ENCODE measurements around the gene TRIM9.

The TRIM9 gene

DNA sequence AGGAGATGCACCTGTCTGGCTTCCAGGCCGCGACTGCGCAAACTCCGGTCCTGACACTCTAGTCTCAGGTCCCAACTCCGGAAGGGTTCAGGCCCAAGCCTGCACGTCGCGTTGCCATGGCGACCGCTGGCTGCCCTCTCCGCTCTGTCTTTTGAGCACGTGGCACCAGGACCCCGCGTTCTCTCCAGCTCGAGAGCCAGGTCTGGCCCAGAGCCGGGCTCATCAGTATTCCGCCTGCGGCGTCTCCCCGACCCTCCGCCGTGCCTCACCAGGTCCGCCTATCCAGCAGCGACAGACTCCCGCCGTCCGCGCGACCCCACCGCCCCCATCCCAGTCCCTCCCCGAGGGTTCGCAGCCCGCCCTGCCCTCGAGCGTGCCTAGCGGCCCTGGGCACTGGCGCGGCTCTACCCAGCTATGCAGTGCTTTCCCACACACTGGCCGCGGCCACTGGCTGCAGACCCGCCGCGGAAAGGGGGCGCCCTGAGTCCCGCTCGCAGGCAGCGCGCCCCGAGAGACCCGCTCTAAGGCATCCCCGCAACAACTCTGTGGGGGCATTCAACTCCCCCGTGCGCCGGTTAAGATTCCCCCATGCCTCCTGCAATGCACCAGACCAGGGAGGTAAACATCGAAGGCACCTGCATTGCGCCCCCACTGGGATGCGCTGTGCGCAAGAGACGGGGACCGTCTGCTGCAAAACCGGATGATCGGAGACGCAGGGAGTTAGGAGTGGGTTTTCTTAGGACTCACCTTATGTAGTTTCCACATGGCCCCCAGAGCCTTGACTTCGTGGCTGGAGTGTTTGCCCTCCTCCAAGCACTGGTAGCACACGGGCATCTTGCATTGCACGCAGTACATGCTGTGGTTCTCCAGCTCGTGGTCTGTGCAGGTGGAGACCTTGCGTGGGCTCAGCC lies 1.3 kb downstream of the TRIM9 start:
- peak; percentile 91 for DNase-seq

DNA sequence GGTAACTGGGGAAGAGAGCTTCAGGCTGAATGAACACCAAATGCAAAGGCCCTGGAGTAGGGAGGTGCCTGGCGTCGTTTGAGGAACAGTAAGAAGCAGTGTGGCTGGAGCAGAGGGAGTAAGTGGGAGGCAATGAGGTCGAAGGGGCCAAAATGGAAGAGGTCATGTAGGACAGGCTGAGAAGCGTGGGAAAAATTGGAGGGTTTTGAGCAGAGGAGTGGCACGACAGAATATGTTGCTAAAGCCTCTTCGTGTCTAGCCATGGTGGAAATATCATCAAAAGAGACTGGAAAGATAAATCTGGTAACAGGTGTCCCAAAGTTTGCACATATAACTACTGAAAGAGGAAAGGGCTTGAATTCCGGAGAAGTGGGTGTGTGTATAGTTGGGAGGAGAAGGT lies 1.9 kb downstream of the TRIM9 start:
- no peak for DNase-seq

DNA sequence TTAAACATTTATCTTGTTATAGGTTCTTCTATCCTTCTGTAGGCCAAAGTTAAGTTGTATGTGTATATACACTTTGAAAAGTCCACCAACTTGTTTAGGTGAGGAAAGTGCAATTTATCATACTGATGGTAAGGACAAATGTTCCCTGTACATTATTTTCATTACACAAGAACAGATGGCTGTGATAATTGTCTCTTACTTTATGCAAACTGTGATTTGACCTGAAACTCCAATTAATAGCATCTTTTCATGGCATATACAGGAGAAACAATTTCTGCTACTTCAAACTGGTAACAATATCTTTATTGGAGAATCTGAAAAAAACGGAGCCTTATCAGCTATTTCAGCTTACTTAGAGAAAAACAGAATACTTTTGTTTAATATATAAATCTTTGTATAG lies 5.6 kb downstream of the TRIM9 start:
- no peak for DNase-seq

DNA sequence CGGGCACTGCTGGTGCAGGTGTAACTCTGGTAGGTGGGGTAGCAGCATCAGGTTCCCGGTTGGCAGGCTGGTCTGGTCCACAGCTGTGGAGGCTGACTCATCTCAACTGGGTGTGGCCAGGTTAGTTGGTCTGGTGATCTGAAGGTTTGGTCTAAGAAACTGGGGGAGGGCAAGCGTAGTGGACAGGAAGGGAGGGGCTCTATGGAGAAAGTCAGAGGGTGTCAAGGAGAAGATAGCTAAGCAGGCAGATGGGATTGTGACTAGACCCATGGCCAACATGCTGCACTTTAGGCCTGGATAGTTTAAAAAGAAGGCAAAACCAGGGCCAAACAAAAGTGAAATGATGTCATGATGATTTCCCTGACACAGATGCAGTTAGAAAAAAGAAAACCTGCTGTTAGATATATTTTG lies 7.9 kb downstream of the TRIM9 start:
- DNase-seq: no peak

DNA sequence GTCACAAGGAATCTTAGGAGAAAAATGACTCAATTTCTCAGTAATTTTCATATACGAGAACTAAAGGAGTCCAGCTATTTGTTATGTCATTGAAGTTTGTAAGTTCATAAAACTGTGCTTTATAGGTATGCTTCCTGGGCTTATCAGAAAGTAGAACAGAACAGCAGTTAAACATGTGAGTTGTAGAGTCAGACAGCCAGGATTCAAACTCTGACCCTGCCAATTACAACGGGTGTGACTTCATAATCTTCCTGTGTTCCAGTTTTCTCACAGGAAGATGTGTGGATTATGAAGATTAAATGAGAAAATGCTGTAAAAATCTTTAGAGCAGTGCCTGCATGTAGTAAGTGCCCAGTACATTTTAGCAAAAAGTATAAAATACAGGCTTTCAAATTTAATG lies 8.9 kb downstream of the TRIM9 start:
- no peak for DNase-seq

DNA sequence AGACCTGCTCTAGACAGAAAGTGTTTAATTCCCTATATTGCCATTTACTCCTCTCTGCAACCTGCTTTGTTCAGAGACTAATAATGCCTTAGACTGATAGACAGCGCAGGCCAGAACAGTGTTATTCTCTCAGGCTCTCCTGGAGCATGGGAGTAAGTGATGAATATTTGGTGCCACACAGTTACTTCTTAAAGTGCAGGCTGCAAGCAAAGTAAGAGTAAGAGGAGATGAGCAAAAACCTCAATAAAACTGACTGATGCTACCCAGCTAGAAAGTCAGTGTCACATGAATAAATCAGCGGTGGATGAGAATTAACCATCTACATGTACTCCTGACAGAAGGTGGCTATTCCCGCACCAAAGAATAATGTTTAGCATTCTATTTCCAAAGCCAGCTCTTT lies 9.9 kb downstream of the TRIM9 start:
- no peak for DNase-seq

DNA sequence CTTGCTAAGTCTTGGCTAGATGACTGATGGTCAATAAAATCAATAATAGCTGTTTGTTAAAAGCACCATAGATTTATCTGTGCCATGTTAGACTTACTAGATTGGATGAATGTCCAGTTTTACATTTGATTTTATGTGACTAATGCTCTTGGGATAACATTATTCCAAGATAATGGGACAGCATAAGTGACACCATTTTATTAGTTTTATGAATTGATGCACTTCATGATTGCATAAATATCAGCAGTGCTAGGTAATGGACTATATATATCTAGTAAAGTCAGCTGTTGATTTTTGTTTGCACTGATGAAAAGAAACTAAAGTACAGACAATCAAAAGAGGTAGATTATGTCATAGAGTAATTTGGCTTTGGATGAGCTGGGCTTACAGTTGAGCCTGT lies 10.4 kb downstream of the TRIM9 start:
- DNase-seq: no peak

DNA sequence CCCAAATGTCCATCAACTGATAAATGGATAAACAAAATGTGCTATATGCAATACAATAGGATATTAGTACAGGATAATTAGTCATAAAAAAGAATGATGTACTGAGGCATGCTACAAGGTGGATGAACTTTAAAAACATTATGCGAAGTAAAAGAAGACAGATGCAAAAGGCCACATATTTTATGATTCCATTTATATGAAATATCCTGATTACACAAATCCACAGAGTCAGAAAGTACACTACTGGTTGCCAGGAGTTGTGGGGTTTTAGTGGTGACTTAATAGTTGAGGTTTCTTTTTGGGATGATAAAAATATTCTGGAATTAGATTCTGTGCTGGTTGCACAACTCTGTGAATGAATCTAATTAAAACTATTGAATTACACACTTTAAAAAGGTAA lies 12.6 kb downstream of the TRIM9 start:
- DNase-seq: no peak

DNA sequence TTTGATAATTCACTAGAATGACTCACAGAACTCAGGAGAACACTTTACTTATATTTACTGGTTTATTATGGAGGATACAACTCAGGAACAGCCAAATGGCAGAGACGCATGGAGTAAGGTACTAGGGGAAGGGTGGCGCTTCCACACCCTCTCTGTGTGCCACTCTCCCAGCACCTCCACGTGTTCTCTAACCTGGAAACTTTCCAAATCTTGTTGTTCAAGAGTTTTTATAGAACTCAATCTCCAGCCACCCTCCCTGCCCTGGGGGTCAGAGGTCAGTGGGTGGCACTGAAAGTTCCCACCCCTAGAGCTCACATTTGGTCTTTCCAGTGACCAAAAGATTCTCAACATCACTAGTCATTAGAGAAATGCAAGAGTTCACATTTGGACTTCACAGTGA lies 13.2 kb downstream of the TRIM9 start:
- DNase-seq: no peak

DNA sequence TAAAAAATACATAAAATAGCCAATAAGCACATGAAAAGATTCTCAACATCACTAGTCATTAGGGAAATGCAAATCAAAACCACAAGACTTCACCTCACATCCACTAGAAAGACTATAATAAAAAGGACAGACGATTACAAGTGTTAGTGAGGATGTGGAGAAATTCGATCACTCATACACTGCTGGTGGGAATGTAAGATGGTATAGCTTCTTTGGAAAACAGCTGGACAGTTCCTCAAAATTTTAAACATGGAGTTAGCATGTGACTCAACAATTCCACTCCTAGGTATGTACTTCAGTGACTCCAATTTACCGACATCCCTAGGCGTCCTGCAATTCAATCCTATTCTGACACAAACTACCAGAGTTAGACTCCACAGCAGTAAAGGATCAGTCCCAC lies 13.7 kb downstream of the TRIM9 start:
- no peak for DNase-seq

DNA sequence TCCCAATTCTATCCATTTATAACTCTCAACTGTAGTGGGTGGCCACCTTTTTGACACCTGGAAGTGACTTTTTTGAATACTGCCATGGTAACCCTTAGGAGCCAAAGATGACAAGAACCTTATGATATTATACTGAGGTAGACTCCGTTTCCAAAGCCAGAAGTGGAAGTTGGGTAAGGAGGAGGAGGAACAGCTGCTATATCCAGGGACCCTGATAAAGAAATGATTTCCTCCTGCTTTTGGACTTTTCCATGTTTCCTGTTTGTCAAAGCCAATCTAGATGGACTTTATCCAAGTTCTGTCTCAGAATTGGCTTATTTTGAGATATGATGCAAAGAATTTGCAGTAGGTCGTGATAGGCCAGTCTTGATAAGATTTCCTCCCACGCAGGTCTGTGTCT lies 14.3 kb downstream of the TRIM9 start:
- no peak for DNase-seq

DNA sequence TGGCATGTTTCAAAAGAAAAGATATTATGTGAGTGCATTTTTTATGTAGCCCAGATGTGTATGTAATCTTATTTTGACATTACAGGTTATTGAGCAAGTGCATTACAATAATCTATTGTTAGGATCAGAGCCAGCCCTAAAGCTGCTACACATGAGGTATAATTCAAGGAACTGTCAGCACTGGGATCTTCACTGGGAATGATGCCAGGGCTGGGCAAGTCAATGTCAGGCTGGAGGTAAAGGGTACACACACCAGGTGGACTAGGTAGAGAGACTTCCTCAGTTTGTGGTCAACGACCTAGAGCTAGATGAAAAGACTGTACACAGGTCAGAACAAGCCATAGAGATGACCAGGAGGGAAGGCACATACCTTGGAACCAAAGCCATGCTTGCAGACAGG lies 15.4 kb downstream of the TRIM9 start:
- DNase-seq: no peak

DNA sequence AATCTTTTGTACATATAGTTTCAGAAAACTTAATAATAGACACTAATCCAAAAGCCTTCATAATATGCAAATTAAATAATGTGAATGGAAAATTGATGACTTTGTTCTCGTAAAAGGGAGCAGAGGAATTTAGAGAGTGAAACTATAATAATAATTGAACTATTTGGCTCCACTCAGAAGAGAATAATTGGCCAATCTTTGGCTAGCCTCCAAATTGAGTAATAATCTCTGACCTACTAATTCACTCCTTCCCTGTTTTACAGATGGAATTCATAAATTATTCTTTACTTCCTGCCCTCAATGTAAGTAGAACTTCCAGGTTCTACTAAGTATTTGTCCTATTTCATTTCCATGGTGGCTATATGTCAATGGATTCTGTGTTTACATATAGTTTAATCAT lies 15.8 kb downstream of the TRIM9 start:
- no peak for DNase-seq

DNA sequence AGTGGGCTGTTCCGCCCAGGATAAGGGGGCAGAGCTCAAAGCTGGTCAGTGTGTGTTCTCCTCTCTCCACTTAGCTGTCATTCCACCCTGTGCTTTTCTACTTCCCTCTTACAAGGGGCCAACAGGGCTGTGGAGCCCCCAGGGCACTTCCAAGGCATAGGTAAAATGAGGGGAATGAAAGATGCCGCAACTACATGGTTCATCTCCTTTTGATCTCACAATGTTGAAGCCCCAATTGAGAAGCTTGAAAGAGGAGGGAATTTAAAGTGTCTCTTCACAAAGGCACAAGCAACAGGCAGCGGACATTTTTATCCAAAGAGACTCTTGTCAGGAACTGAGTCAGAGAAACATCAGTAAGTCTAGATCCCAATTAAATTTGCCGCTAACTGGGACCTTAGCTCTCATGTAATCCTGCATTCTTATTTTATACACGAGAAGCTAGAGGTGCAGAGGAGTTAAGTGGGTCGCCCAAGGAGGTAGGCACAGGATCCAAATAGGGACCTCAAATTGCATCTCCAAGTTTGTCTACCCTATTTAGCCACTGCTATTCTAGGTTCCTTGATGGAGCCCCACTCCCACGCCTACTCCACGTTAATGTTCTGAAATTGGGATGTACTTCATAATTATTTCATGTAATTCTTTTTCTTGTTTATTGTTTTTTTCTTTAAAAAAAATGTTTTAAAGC lies 20.1 kb downstream of the TRIM9 start:
- no peak for DNase-seq

DNA sequence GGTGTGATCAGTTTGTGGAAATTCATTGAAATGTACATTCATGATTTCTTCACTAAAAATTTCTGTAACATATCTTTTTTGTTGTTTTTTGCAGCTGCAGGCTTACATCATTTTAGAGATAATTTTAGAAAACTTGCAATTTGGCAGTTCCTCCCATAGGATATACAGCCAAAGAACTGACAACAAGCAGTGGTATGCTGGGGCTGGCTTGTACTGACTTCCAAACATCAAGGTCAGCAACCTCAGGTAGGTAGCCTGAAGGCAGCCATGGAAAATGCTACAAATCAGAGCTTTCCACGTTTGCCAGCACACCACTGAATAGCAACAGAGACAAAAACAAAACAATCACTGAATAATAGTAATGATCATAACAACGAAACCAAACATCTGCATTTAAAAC lies 21.2 kb downstream of the TRIM9 start:
- DNase-seq: no peak

DNA sequence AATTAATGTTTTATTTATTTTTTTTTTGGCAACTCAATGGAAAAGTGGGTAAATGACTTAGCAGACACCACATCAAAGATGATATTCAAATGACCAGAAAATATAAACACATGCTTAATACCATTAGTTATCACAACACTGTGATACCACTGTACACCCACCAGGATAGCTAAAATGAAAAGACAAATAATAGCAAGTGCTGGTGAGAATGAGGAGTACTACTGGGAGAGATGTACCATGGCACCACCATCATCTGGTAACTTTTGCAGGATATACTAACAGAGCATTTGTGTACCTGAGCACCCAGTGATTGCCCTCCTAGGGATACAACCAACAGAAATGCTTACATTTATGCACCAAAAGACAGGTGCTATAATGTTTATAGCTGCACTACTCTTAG lies 21.9 kb downstream of the TRIM9 start:
- DNase-seq: no peak

DNA sequence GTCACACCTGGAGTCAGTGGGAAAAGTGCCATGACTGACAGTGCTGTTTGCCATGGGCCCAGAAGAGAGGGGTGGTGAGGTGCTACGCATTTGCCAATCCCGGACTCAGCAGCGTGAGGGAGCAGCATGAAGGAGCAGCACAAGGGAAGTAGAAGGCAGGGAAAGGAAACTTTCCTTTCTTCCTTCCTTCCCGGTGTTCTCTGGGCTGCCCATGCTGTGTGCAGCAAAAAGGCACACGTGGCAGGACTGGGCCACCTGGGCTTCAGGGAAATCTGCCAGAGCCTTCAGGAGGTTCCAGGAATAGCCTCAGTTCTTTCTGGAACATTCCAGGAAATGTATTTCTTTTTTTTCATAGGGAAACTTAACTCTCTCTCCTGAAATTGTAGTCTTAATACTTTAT lies 23.0 kb downstream of the TRIM9 start:
- no peak for DNase-seq

DNA sequence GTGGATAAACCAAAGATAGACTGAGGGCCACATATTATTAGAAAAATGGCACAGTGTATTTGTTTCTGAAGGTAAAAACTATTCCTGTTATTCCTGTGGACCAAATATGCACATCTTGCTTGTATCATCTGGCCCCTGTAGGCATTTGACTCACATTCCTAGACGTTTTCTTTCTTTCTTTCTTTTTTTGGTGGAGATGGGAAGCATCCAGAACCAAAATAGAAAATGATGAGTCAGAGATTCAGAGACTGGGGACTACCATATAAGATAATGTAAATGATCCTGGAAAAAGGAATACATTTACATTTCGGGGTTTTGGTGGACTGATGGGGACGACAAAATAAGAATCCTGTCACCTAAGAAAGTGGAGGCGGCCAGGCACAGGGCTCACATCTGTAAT lies 24.2 kb downstream of the TRIM9 start:
- no peak for DNase-seq

DNA sequence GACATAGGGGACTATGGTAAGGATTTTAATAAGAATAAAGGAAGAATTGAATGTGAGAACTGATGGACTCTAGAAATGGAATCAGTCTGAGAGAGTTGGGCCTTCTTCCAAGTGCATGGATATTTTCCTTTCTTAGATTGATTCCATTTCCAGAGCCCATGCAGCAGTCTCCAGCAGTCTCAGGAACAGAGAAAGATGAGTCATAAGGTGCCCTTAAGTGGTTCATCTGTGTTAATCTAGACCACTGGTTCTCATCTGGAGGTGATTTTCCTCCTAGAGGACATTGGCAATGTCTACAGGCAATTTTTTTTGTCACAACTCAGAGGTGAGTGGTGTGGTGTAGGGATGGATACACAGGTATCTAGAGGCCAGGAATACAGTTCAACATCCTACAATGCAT lies 25.9 kb downstream of the TRIM9 start:
- DNase-seq: no peak

DNA sequence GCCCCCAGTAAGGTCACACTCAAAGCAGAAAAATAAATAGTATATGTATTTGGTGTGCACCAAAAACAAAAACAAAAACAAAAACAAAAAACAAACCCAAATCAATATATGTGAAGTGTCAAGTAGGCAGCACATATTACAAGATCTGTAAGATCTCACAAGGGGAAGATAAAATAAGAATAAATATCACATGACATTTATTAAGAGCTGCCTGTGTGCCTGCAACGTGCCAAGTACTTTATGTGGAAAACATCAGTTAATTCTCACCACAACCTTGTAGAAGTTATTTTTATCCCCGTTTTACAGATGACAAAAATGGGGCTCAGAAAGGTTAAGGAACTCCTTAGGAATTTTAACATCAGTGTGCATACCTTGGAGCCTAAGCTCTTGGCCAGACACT lies 26.6 kb downstream of the TRIM9 start:
- no peak for DNase-seq

DNA sequence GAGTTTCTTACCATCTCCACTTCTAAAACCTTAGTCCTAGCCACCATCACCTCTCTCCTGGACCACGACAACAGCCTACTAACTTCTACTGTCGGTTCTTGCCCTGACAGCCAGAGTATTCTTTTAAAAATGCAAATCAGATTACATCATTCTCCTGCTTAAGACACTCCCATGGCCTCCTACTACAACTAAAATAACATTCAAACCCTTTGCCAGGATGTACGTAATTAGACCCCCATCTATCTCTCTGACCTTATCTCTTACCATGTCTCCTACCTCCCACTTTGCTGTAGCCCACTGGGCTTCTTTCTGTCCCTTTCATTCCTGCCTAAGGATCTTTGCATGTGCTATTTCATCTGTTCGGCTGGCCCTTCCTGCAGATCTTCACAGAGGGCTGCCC lies 27.6 kb downstream of the TRIM9 start:
- no peak for DNase-seq

DNA sequence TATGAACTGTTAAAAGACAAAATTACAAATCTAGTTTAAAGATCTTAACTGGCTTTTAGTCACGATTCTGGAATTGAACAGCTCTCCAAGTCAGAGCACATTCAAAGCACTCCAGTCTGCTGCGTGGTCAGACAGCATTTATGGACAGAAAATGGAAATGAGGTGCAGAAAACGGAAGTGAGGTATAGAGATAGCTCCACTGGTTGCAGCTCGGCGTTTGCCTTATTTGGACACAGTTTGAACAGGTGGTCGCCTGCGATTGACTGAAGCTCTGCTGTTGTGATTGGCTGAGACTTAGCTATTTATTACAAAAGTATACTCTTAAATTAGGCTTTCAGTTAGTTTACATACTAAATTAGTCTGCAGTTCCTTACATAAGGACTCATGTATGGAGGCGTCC lies 28.3 kb downstream of the TRIM9 start:
- DNase-seq: no peak

DNA sequence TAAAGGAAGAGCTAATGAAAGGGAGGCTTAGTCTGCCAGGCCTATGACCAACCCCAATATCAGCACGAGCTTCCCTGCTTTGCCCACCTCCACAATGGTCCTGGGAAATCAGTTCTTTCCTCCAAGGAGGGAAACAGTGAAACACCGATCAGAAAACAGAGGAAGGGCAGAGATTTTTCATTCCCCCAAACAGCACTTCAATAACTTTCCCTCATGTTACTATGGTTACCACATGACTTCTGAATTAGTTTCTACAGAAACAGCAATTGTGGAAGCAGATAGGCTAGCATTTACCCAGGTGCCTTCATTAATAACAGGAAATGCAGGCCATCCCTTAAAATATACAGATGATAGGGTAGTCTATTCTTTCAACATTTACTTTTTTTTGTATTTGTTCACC lies 35.9 kb downstream of the TRIM9 start:
- DNase-seq: peak; percentile 5

DNA sequence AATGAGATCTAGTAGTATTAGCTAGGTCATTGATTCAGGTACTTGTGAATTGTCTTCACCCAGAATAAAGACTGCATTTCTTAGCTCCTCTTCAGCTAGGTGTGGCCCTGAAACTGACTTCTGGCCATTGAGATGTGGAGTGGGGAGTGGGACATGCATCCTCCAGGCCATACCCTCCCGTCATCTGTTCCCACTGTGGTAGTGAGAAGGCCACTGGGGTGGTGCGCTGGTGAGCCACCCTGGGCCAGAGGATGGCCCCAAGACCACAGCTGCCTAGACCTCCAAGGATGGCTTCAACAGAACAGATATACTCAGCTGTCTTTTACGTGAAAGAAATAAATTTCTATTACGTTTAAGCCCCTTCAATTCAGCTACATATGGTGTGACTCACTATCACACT lies 36.5 kb downstream of the TRIM9 start:
- DNase-seq: peak; percentile 14

DNA sequence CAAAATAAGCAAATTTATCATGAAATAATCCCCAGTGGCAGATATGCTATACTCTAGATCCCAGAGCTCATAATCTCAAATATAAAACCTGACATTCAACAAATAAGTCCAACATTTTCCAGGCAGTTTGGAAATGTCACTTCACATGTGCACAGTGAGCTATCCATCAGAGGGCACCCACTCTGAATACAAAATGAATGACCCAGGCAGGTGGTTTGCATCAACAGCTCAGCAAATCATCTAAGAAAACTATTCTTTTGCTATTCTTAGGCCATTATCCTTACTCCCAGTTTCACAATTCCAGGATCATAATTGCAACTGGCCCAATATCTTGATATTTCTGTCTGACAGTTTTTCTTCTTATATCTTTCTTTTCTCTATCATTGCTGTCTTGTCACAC lies 38.5 kb downstream of the TRIM9 start:
- DNase-seq: no peak
